ENCODE data around the gene NAPEPLD.
"Not testable (repeated sequence)": the region's sequence is repeated elsewhere in the genome, so short reads cannot be mapped to it uniquely, and the experiment has no call there.

Gene NAPEPLD

GRCh38 chr7:103058122-103058521, 90.8 kb downstream of the NAPEPLD start:
- ChIA-PET CTCF (no interaction called here), POLR2A (ENCODE audit: low non-redundant PET) (no interaction called here)
- no peak for TF ChIP-seq CTCF (conservative IDR thresholded peaks at IDR 0.05; ENCODE audit: low read depth)
- no peak for DNase-seq (ENCODE audit: low spot score)
- no peak overlapping the region for H3K27ac ChIP-seq

DNA sequence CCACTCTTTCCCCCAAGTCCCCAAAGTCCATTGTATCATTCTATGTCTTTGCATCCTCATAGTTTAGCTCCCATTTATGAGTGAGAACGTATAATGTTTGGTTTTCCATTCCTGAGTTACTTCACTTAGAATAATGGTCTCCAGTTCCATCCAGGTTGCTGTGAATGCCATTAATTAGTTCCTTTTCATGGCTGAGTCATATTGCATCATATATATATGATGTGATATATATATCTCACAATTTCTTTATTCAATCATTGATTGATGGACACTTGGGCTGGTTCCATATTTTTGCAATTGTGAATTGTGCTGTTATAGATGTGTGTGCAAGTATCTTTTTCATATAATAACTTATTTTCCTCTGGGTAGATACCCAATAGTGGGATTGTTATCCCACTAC, 92.9 kb downstream of the NAPEPLD start:
- H3K27ac ChIP-seq; POLR2A ChIA-PET (ENCODE audit: low non-redundant PET); DNase-seq (ENCODE audit: low spot score); CTCF ChIA-PET: not testable (repeated sequence)

- DNase-seq (ENCODE audit: low spot score), result no peak
- ChIA-PET POLR2A (ENCODE audit: low non-redundant PET) (no interaction called here), CTCF (interaction anchor here (0.6 kb wide), 1 partner anchor 236 kb away, joined by 3 read pairs; no protein-coding TSS in a partner anchor)
- no peak for TF ChIP-seq CTCF (conservative IDR thresholded peaks at IDR 0.05; ENCODE audit: low read depth)
- no peak overlapping the region for H3K27ac ChIP-seq
These were observed 97.4 kb downstream of the NAPEPLD start for GRCh38 chr7:103051519-103051918.

Data from RWPE1 (cell line).